Activated CD8-positive, alpha-beta memory T cell treated with anti-CD3 and anti-CD28 coated beads, Interleukin-2, amount 10 ng/mL, durations not matched to agents 7 days and 5 days (primary cell): ENCODE data around the gene TPRX1. TPM values are rescaled to one million over a fixed set of nuclear protein-coding genes. Genes with fewer than 3 reads are reported as not detected.

ENCODE experiments used
- ATAC-seq: fragments of 150-1000 bp; cut with Tn5 transposase; one replicate; pipeline ENCODE4 v1.10.0; 2021; ENCODE audit warnings: moderate library complexity
- CTCF ChIA-PET: fragments of 350-600 bp; sonication (Branson Sonifier 250); formaldehyde crosslinking; loops from one replicate; lab custom pipeline; 2021; ENCODE audit warnings: antibody characterized with exemption; lab: Charles Lee
- DNase-seq: peaks from one replicate; pipeline ENCODE4 v3.0.0-alpha.2; 2020
- H3K27ac Mint-ChIP-seq: one replicate; pipeline ENCODE4 v1.8.0; 2021; ENCODE audit warnings: mild to moderate bottlenecking, mixed read lengths
- H3K27me3 Mint-ChIP-seq: one replicate; pipeline ENCODE4 v1.8.0; 2021; ENCODE audit warnings: mixed read lengths
- H3K36me3 Mint-ChIP-seq: one replicate; pipeline ENCODE4 v1.8.0; 2021; ENCODE audit warnings: mild to moderate bottlenecking, mixed read lengths
- H3K4me1 Mint-ChIP-seq: one replicate; pipeline ENCODE4 v1.8.0; 2021; ENCODE audit warnings: mixed read lengths
- H3K4me3 Mint-ChIP-seq: one replicate; pipeline ENCODE4 v1.8.0; 2021; ENCODE audit warnings: mild to moderate bottlenecking, moderate library complexity, mixed read lengths
- H3K9me3 Mint-ChIP-seq: one replicate; pipeline ENCODE4 v1.8.0; 2022; ENCODE audit warnings: low read depth, mixed read lengths
- total RNA-seq, 2 experiments: library from RNA; stranded (reverse); gene quantifications; one replicate each; pipeline ENCODE4 v1.2.3, GENCODE V29; 2021

Gene TPRX1
- total RNA-seq, 2 experiments from 2014 or later = not detected

DNA sequence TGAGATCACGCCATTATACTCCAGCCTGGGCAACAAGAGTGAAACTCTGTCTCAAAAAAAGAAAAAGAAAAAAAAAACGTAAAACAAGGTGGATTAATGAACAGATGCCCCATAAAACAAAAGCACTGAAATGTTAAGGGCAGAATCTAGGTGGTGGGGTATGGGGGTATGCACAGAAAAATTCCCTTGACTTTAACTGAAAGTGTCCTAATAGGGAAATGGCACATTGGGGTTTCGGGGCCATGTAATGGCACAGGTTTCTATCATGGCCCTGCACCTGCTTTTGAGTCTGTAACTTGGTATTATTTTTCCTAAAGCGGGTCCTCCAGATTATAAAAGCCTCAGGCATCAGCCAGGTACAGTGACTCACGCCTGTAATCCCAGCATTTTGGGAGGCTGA, 42.8 kb downstream of the TPRX1 start:
- ATAC-seq (no peak), DNase-seq (no peak)
- H3K9me3 Mint-ChIP-seq = no peaks in the 10 kb centered on the region
- CTCF ChIA-PET = no interaction called here
- no peak overlapping the region for H3K4me3 Mint-ChIP-seq
- H3K27ac Mint-ChIP-seq = no peak overlapping the region
- peaks cover 24% of the 10 kb centered on the region for H3K36me3 Mint-ChIP-seq
- no peaks in the 10 kb centered on the region for H3K27me3 Mint-ChIP-seq
- peaks cover 6% of the 10 kb centered on the region for H3K4me1 Mint-ChIP-seq

DNA sequence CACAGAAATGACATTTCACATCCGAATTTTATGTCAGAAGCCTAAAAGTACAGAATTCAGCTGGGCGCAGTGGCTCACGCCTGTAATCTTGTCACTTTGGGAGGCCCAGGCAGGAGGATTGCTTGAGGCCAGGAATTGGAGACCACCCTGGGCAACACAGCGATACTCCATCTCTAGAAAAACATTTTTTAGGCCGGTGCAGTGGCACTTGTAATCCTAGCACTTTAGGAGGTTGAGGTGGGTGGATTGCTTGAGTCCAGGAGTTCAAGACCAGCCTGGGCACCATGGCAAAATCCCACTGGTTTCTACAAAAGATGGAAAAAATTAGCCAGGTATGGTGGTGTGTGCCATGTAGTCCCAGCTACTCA, 43.7 kb downstream of the TPRX1 start:
- CTCF ChIA-PET = no interaction called here
- Mint-ChIP-seq H3K4me1 (peaks cover 6% of the 10 kb centered on the region), H3K27ac (no peak overlapping the region), H3K9me3 (no peaks in the 10 kb centered on the region), H3K36me3 (peaks cover 26% of the 10 kb centered on the region), H3K27me3 (no peaks in the 10 kb centered on the region), H3K4me3 (no peak overlapping the region)
- ATAC-seq = no peak
- no peak for DNase-seq

DNA sequence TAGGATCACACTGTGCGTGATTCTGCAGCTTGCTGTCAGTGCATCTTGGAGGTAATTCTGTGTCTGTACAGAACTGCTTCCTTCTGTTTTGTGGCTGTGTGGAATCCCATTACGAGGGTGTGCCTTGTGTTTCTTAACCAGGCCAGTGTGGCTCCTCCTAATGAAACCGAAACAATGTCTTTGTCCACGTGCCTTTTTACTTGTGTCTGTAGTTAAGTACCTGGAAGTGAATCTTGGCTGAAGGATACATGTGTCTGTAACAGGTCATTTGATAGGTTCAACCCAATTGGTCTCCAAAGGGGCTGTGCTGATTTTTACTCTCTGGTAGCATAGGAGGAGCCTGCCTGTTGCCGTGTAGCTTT, 45.9 kb downstream of the TPRX1 start:
- no peaks in the 10 kb centered on the region for H3K27me3 Mint-ChIP-seq
- H3K27ac Mint-ChIP-seq = no peak overlapping the region
- ATAC-seq (no peak), DNase-seq (no peak)
- peaks cover 3% of the 10 kb centered on the region for H3K4me1 Mint-ChIP-seq
- CTCF ChIA-PET = interaction anchor here (2.8 kb wide), 1 partner anchor 32 kb away, joined by 9 read pairs; no protein-coding TSS in a partner anchor
- no peak overlapping the region for H3K4me3 Mint-ChIP-seq
- H3K36me3 Mint-ChIP-seq = peaks cover 33% of the 10 kb centered on the region
- no peaks in the 10 kb centered on the region for H3K9me3 Mint-ChIP-seq

DNA sequence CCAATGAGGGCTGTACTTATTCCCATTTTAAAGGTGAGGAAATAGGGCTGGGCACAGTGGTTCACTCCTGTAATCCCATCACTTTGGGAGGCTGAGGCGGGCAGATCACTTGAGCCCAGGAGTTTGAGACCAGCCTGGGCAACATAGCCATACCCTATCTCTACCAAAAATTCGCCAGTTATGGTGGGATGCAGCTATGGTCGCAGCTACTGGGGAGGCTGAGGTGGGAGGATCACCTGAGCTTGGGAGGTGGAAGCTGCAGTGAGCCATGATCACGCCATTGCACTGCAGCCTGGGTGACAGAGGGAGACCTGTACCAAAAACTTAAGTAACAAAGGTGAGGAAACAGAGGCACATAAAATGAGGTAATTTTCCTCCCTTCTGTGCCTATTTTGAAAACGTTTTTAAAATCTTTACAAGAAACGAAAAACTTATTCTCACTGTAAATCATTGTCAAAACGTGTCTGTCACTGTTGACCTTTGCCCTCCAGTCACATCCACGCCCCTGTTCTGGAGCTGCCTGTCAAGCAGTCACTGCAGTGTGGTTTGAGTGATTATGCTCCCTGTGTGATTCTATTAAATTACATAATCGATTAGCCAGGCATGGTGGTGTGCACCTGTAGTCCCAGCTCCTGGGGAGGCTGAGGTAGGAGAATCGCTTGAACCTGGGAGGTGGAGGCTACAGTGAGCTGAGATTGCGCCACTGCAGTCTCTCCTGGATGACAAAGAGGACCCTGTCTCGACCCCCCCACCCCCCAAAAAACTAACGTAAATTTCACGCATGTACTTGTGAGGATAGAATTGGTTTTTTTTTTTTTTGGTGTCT, 46.5 kb downstream of the TPRX1 start:
- CTCF ChIA-PET = interaction anchor here (2.1 to 2.8 kb wide), 2 partner anchors 33 to 50 kb away, joined by 6 to 9 read pairs; no protein-coding TSS in a partner anchor

DNA sequence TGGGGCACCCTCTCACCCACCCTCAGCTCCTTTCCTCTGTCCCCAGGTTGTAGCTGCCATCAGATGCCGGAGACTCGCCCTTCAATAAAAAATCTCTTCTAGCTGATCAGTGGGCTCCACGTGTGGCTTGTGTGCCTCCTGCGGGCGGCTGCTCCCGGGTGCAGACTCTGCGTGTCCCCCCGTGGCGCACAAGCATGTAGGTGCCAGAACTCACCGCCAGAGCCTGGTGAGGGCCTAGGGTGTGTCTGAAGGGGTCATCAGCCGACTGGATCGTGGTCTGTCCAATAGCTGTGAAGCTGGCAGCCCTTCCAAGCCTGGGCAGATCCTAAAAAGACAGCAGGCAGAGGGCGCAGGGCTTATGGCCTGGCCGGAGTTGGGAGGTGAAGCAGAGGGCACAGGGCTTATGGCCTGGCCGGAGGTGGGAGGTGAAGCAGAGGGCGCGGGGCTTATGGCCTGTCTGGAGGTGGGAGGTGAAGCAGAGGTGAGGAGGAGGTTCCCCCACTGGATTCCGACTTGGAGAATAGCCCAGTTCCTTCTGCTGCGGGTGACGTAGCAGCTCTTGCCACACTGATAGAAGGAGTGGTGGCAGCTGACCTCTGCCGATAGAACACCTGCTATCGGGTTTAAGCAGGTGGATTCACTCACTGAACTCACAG, 47.3 kb downstream of the TPRX1 start:
- Mint-ChIP-seq H3K36me3 (peaks cover 43% of the 10 kb centered on the region), H3K27ac (no peak overlapping the region), H3K4me1 (peaks cover 11% of the 10 kb centered on the region), H3K4me3 (no peak overlapping the region), H3K27me3 (no peaks in the 10 kb centered on the region), H3K9me3 (no peaks in the 10 kb centered on the region)
- ATAC-seq = no peak
- no peak for DNase-seq
- CTCF ChIA-PET = interaction anchor here (0.6 to 2.1 kb wide), 4 partner anchors 10 to 49 kb away, joined by 3 to 6 read pairs (median 4); no protein-coding TSS in a partner anchor

More for the DNA sequence above, 46.5 kb downstream of the TPRX1 start:
- peaks cover 39% of the 10 kb centered on the region for H3K36me3 Mint-ChIP-seq
- no peak overlapping the region for H3K4me3 Mint-ChIP-seq
- H3K9me3 Mint-ChIP-seq = no peaks in the 10 kb centered on the region
- H3K27me3 Mint-ChIP-seq = no peaks in the 10 kb centered on the region
- no peak overlapping the region for H3K27ac Mint-ChIP-seq
- DNase-seq (no peak), ATAC-seq (no peak)
- peaks cover 5% of the 10 kb centered on the region for H3K4me1 Mint-ChIP-seq

DNA sequence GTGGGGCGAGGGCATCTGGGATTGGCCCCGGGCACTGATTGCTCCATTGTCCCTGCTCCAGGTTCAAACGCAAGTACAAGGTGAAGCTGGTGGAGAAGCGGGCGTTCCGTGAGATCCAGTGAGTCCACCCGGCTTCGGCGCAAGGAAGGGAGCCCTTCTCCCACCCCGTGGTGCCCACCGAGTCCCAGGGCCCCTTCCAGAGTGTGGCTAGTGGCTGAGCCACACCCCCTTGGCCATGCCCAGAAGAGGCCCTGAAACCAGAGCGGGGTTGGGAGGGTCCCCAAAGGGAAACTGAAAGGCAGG, 47.8 kb downstream of the TPRX1 start:
- no peaks in the 10 kb centered on the region for H3K27me3 Mint-ChIP-seq
- H3K4me3 Mint-ChIP-seq = no peak overlapping the region
- H3K4me1 Mint-ChIP-seq = peaks cover 11% of the 10 kb centered on the region
- ATAC-seq (no peak), DNase-seq (no peak)
- no peaks in the 10 kb centered on the region for H3K9me3 Mint-ChIP-seq
- CTCF ChIA-PET = interaction anchor here (1.0 to 2.1 kb wide), 3 partner anchors 11 to 49 kb away, joined by 3 to 6 read pairs (median 4); no protein-coding TSS in a partner anchor
- H3K27ac Mint-ChIP-seq = no peak overlapping the region
- H3K36me3 Mint-ChIP-seq = peaks cover 44% of the 10 kb centered on the region

DNA sequence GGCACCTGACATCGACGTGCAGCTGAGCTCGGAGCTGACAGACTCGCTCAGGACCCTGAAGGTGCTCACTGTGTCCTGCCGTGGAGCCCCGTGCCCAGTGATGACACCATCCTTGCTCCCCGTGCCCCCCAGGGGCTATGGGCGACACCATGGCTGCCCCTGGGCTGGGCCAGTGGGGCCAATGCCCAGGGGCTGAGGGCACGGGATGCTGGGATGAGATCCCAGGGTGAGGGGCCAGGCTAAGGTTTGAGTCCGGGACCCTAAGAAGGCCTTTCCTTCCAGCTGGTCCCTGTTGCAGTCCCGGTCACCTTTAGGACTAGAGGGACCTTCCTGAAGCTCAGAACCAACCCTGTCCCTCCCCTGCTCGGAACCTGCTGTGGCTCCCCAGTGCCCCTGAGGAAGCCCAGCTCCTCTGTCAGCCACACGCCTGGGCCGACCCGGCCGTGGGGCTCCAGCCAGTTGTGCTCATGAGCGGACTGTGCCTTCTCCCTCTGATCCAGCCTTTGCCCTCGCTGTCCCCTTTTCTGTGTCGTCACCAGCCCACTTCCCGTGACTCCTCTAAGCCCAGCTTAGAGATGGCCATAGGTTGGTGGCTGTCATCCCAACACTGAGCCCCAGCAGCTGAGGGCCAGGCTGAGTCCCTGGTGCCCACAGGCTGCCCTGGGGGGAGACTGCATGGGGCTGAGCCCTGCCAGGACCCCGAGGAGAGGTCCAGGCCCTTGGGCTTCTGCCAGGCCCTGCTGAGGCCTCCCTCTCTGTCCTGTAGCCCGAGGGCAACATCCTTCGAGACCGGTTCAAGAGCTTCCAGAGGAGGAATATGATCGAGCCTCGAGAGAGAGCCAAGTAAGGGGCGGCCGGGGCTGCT, 48.4 kb downstream of the TPRX1 start:
- no peaks in the 10 kb centered on the region for H3K9me3 Mint-ChIP-seq
- H3K27ac Mint-ChIP-seq = no peak overlapping the region
- H3K4me1 Mint-ChIP-seq = peaks cover 11% of the 10 kb centered on the region
- peaks cover 46% of the 10 kb centered on the region for H3K36me3 Mint-ChIP-seq
- DNase-seq = no peak
- ATAC-seq = no peak
- CTCF ChIA-PET = interaction anchor here (1.0 to 2.1 kb wide), 3 partner anchors 11 to 48 kb away, joined by 3 to 6 read pairs (median 4); no protein-coding TSS in a partner anchor
- H3K27me3 Mint-ChIP-seq = no peaks in the 10 kb centered on the region
- no peak overlapping the region for H3K4me3 Mint-ChIP-seq

DNA sequence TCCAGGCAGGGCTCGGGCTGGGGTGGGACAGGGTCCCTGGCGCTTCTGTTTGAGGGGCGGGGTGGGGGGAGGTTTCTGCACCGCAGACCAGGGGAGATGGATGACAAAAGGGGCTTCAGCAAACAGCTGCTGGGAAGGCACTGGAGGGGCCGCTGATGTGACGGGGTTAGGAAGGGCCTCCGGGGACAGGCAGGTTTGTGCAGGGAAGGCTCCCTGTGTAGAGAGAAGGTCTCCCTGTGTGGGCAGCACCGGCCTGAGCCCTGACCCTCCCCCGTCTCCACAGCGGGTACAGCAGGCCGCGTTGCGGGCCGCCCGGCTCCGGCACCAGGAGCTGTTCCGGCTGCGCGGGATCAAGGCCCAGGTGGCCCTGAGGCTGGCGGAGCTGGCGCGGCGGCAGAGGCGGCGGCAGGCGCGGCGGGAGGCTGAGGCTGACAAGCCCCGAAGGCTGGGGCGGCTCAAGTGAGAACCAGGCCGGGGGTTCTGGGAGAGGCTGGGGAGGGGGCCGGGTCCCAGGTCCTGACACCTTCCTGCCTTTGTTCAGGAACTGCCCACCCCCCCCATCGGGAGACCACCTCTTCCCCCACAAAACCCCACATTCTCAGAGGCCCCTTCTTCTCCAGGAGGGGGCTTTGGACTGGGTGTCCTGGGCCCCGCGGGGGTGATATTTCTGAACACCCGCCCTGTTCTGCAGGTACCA, 49.1 kb downstream of the TPRX1 start:
- DNase-seq = no peak
- Mint-ChIP-seq H3K4me3 (no peak overlapping the region), H3K27ac (no peak overlapping the region), H3K27me3 (no peaks in the 10 kb centered on the region), H3K4me1 (peaks cover 13% of the 10 kb centered on the region), H3K36me3 (peaks cover 48% of the 10 kb centered on the region), H3K9me3 (no peaks in the 10 kb centered on the region)
- no peak for ATAC-seq
- CTCF ChIA-PET = interaction anchor here (2.1 kb wide), 1 partner anchor 47 kb away, joined by 6 read pairs; no protein-coding TSS in a partner anchor

DNA sequence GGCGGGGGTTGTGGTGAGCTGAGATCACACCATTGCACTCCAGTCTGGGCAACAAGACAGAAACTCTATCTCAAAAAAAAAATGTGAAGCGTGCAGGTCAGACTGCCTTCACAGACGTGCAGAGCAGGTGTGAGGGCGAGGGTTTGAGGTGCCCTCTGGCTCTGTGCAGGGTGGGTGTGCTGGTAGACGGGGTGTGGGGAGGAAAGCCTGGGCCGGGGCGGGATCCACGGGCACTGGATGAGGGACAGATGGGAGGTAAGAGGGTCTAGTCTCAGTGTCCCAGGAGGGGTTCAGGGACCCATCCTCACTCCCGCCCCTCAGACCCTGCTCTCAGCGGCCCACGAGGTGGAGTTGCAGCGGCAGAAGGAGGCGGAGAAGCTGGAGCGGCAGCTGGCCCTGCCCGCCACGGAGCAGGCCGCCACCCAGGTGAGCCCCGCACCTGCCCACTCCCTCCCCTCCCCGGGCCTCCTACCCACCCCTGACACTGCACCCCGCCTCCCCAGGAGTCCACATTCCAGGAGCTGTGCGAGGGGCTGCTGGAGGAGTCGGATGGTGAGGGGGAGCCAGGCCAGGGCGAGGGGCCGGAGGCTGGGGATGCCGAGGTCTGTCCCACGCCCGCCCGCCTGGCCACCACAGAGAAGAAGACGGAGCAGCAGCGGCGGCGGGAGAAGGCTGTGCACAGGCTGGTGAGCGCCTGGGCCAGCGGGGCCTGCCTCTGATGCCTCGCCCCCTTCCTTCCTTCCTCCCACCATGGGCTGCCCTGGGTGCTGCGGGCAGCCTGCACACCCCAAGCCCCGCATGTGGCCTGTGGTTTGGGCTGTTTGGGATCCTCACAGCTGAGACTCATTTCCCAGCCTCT, 49.9 kb downstream of the TPRX1 start:
- CTCF ChIA-PET = interaction anchor here (1.1 kb wide), 1 partner anchor 42 kb away, joined by 4 read pairs; the partner anchor contains the start of gene EHD2
- Mint-ChIP-seq H3K4me3 (no peak overlapping the region), H3K4me1 (peaks cover 17% of the 10 kb centered on the region), H3K36me3 (peaks cover 49% of the 10 kb centered on the region), H3K27ac (no peak overlapping the region), H3K9me3 (no peaks in the 10 kb centered on the region), H3K27me3 (no peaks in the 10 kb centered on the region)
- DNase-seq = no peak
- no peak for ATAC-seq

DNA sequence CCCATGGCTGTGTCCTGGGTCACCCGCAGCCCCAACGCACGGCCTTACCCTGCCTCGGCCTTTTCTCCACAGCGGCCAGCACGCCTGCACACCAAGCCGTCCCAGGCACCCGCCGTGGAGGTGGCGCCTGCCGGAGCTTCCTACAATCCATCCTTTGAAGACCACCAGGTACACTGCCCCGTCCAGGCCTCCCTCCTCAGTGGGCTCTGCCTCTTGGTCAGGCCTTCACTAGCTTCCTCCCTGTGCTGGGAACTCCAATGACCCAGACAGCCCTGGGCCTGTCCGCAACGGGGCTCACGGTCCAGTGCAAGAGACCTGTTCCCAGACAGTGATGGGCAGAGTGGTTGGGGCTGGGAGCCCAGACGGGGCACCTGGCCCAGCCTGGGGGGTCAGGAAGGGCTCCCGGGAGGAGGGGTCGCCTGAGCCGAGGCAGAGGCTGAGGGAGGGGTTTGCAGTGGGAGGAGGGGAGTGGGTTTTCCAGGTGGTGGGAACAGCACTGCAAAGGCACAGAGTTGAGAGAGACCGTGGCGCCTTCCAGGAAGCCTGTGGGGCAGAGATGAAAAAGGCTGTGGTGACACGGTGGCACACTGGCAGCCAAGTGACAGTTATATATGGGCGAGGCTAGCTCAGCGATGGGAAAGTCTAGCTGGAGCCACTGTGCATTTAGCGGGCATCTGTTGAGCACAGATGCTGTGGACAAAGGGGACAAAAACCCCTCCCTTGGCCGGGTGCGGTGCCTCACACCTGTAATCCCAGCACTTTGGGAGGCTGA, 51.7 kb downstream of the TPRX1 start:
- no peaks in the 10 kb centered on the region for H3K9me3 Mint-ChIP-seq
- H3K4me1 Mint-ChIP-seq = peaks cover 32% of the 10 kb centered on the region
- peak overlapping the region; percentile 24 for H3K27ac Mint-ChIP-seq
- DNase-seq = no peak
- no peaks in the 10 kb centered on the region for H3K27me3 Mint-ChIP-seq
- H3K4me3 Mint-ChIP-seq = no peak overlapping the region
- no peak for ATAC-seq
- peaks cover 44% of the 10 kb centered on the region for H3K36me3 Mint-ChIP-seq
- CTCF ChIA-PET = interaction anchor here (1.1 to 1.7 kb wide), 3 partner anchors 13 to 40 kb away, joined by 3 to 5 read pairs (median 3); no protein-coding TSS in a partner anchor
